Left lung (tissue), 10 donors: ENCODE measurements around the gene ELF3. TPM values are rescaled to one million over a fixed set of nuclear protein-coding genes. Genes with fewer than 3 reads are reported as not detected.

Experiments
- ATAC-seq: fragments of 200-7000 bp; cut with Tn5 transposase; one replicate; pipeline ENCODE4 v1.9.1; 2020; ENCODE audit warnings: moderate library complexity
- DNase-seq, 4 donors: peaks; one replicate each; pipeline ENCODE4 v3.0.0-alpha.2; 2013 to 2020
- H3K27ac ChIP-seq, 2 donors: fragments of 200-600 bp; sonication (generic) in 1 of 2; one replicate each; pipeline versions ENCODE4 v1.5.0 to v1.8.0; 2020 to 2021
- H3K27me3 ChIP-seq, 2 donors: fragments of 200-600 bp; sonication (generic) in 1 of 2; one replicate each; pipeline versions ENCODE4 v1.5.0 to v1.8.0; 2020 to 2021
- H3K36me3 ChIP-seq, 2 donors: fragments of 200-600 bp; sonication (generic) in 1 of 2; one replicate each; pipeline versions ENCODE4 v1.5.0 to v1.8.0; 2020 to 2021
- H3K4me1 ChIP-seq, 2 donors: fragments of 200-600 bp; one replicate each; pipeline ENCODE4 v1.8.0; 2021
- H3K4me3 ChIP-seq, 2 donors: fragments of 200-600 bp; sonication (generic) in 1 of 2; one replicate each; pipeline versions ENCODE4 v1.5.0 to v1.8.0; 2020 to 2021; ENCODE audit warnings: mild to moderate bottlenecking in 1 of 2
- H3K9me3 ChIP-seq, 2 donors: fragments of 200-600 bp; sonication (generic) in 1 of 2; one replicate each; pipeline versions ENCODE4 v1.5.0 to v1.8.0; 2020 to 2021
- intact Hi-C, 2 donors: fragments of 100-400 bp; cut with DNase I; formaldehyde crosslinking; loops; one replicate each; pipeline versions ENCODE4 v1.11.2 to v1.14.2; 2022
- polyA plus RNA-seq, 6 donors: library from polyadenylated mRNA; unstranded; fragments of 120-200 nt; gene quantifications; one replicate each; pipeline ENCODE4 v1.2.1, GENCODE V29; 2013; ENCODE audit not compliant: insufficient read length in 6 of 6
- total RNA-seq, 2 donors: library from RNA; stranded (reverse); fragmentation: NEBNext Ultra II Directional; extraction: Animal tissue kit (Norgen Biotek cat#: 25700); gene quantifications; one replicate each; pipeline ENCODE4 v1.2.1, GENCODE V29; 2021
- TF ChIP-seq, protein P1 (sequence below), 2 donors: fragments of 200-600 bp; sonication (generic) in 1 of 2; IDR thresholded peaks; one replicate each; pipeline versions ENCODE4 v1.5.0 to v1.8.0; 2021; ENCODE audit warnings: antibody characterized with exemption in 2 of 2
- donor health status: DM: no; HTN: yes; CAD: no.
- donor health status: DM: no; HTN: no; CAD: no.

ELF3 gene
- total and polyA plus RNA-seq, 8 donors, result 59.7 to 146 (median 79.5) TPM

- Histone ChIP-seq H3K27me3 (no peaks in the 10 kb centered on the region), H3K4me1 (peaks cover 0 to 4% of the 10 kb centered on the region in 2 donors), H3K36me3 (peaks cover 3 to 60% of the 10 kb centered on the region in 2 donors), H3K27ac (peak overlapping the region; percentile 21 to 70), H3K9me3 (no peaks in the 10 kb centered on the region), H3K4me3 (peak overlapping the region in 1 of 2 donors; percentile 17)
- DNase-seq, result no peak
- intact Hi-C loops, result loop anchor here in 1 of 2 donors (10.0 kb wide), 1 partner anchor 107 kb away; no protein-coding TSS in a partner anchor
- TF ChIP-seq, protein P1, sequence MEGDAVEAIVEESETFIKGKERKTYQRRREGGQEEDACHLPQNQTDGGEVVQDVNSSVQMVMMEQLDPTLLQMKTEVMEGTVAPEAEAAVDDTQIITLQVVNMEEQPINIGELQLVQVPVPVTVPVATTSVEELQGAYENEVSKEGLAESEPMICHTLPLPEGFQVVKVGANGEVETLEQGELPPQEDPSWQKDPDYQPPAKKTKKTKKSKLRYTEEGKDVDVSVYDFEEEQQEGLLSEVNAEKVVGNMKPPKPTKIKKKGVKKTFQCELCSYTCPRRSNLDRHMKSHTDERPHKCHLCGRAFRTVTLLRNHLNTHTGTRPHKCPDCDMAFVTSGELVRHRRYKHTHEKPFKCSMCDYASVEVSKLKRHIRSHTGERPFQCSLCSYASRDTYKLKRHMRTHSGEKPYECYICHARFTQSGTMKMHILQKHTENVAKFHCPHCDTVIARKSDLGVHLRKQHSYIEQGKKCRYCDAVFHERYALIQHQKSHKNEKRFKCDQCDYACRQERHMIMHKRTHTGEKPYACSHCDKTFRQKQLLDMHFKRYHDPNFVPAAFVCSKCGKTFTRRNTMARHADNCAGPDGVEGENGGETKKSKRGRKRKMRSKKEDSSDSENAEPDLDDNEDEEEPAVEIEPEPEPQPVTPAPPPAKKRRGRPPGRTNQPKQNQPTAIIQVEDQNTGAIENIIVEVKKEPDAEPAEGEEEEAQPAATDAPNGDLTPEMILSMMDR (IDR thresholded peaks at IDR 0.05), result no peak
- peak; percentile 11 for ATAC-seq
Measured at GRCh38 chr1:202007304-202007703, 3.1 kb upstream of the ELF3 start.

- Histone ChIP-seq H3K9me3 (no peaks in the 10 kb centered on the region), H3K27ac (peak overlapping the region; percentile 21 to 70), H3K27me3 (no peaks in the 10 kb centered on the region), H3K36me3 (peaks cover 0 to 60% of the 10 kb centered on the region in 2 donors), H3K4me1 (peaks cover 0 to 4% of the 10 kb centered on the region in 2 donors), H3K4me3 (peak overlapping the region in 1 of 2 donors; percentile 17)
- DNase-seq, result peak in 3 of 4 donors; percentile 86 to 89 (median 89)
- peak; percentile 45 for ATAC-seq
- TF ChIP-seq, protein P1 (IDR thresholded peaks at IDR 0.05), result no peak
- intact Hi-C loops, result loop anchor here in 1 of 2 donors (10.0 kb wide), 1 partner anchor 107 kb away; no protein-coding TSS in a partner anchor
Measured at GRCh38 chr1:202007805-202008489, 2.4 kb upstream of the ELF3 start.

GRCh38 chr1:202009326-202010179 is 834 bp upstream of the ELF3 start:
- peaks cover 0 to 58% of the 10 kb centered on the region in 2 donors for H3K36me3 ChIP-seq
- H3K4me1 ChIP-seq, result peaks cover 0 to 4% of the 10 kb centered on the region in 2 donors
- intact Hi-C loops, result loop anchor here in 1 of 2 donors (10.0 kb wide), 1 partner anchor 105 kb away; no protein-coding TSS in a partner anchor
- H3K27ac ChIP-seq, result peak overlapping the region; percentile 54 to 69
- ATAC-seq, result peak; percentile 65
- H3K9me3 ChIP-seq, result no peaks in the 10 kb centered on the region
- TF ChIP-seq, protein P1 (IDR thresholded peaks at IDR 0.05), result peak; percentile 79 to 86
- no peak overlapping the region for H3K4me3 ChIP-seq
- DNase-seq, result peak in 3 of 4 donors; percentile 69 to 89 (median 74)
- H3K27me3 ChIP-seq, result no peaks in the 10 kb centered on the region

DNA sequence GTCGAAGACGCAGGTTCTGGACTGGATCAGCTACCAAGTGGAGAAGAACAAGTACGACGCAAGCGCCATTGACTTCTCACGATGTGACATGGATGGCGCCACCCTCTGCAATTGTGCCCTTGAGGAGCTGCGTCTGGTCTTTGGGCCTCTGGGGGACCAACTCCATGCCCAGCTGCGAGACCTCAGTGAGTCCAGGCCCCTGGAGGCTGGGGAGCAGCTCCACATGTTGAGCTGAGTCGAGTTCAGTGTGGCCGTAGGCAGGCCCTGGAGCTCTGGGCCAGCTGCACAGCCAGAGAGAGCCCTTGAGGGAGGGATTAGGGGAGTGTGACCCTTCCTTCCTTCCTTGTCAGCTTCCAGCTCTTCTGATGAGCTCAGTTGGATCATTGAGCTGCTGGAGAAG is 1.6 kb downstream of the ELF3 start:
- TF ChIP-seq, protein P1 (IDR thresholded peaks at IDR 0.05), result no peak
- Histone ChIP-seq H3K4me3 (peak overlapping the region; percentile 35 to 46), H3K27me3 (no peaks in the 10 kb centered on the region), H3K9me3 (no peaks in the 10 kb centered on the region), H3K4me1 (peaks cover 0 to 3% of the 10 kb centered on the region in 2 donors), H3K36me3 (peaks cover 0 to 48% of the 10 kb centered on the region in 2 donors), H3K27ac (peak overlapping the region; percentile 21 to 72)
- DNase-seq (no peak), ATAC-seq (no peak)
- intact Hi-C loops, result no loop called here
